ENCODE results near the gene AP4B1.
A peak's percentile ranks its signal among the peaks of the same experiment; 100 is the strongest.

Gene AP4B1

GRCh38 chr1:113943028-113943811, 38.6 kb upstream of the AP4B1 start:
- Histone ChIP-seq H3K27me3 (no peaks in the 10 kb centered on the region), H3K4me1 (peaks cover 56% of the 10 kb centered on the region), H3K9ac (no peak overlapping the region), H3K27ac (no peak overlapping the region), H3K4me2 (no peak overlapping the region), H3K4me3 (no peak overlapping the region), H3K36me3 (peaks cover 52% of the 10 kb centered on the region), H4K20me1 (peaks cover 60% of the 10 kb centered on the region), H3K9me3 (peaks cover 28% of the 10 kb centered on the region)
- TF ChIP-seq Cebpa-rat (IDR thresholded peaks at IDR 0.05) = no peak

DNA sequence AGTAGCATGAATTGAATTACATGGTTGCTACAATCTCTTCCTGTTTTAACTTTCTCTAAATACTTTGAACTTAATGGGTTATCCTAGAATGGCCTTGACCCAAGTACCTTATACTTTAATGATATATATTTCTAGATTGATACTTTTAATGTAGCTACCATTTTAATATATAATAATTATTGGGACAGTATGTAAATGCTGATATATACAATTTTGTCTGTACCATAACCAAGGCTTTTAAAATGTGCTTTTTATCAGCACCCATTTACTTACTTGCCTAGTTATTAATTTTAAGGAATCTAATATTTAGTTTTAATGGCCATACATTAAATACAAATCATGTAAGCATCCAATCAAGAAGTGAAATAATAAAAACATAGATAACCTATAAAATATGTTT, 37.9 kb upstream of the AP4B1 start:
- TF ChIP-seq Cebpa-rat (IDR thresholded peaks at IDR 0.05) = no peak

DNA sequence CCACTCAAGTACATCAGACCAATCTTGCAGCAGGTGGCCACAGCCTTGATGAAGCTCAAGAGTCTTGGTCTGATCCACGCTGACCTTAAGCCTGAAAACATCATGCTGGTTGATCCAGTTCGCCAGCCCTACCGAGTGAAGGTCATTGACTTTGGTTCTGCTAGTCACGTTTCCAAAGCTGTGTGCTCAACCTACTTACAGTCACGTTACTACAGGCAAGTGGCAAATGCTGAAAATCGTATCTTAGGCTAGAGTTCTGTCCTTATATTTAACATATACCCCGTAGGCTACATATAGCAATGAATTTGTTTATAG, 36.6 kb upstream of the AP4B1 start:
- H3K4me2 ChIP-seq = no peak overlapping the region
- no peak overlapping the region for H3K9ac ChIP-seq
- H3K36me3 ChIP-seq = peaks cover 50% of the 10 kb centered on the region
- H3K27me3 ChIP-seq = no peaks in the 10 kb centered on the region
- TF ChIP-seq Cebpa-rat (IDR thresholded peaks at IDR 0.05) = no peak
- H3K4me3 ChIP-seq = no peak overlapping the region
- H4K20me1 ChIP-seq = peaks cover 60% of the 10 kb centered on the region
- H3K4me1 ChIP-seq = peaks cover 60% of the 10 kb centered on the region
- no peak overlapping the region for H3K27ac ChIP-seq
- peaks cover 28% of the 10 kb centered on the region for H3K9me3 ChIP-seq

More for the DNA sequence above, 37.9 kb upstream of the AP4B1 start:
- Histone ChIP-seq H3K9me3 (peaks cover 28% of the 10 kb centered on the region), H3K4me3 (no peak overlapping the region), H3K9ac (no peak overlapping the region), H3K4me2 (no peak overlapping the region), H4K20me1 (peaks cover 60% of the 10 kb centered on the region), H3K4me1 (peaks cover 60% of the 10 kb centered on the region), H3K36me3 (peaks cover 50% of the 10 kb centered on the region), H3K27ac (no peak overlapping the region), H3K27me3 (no peaks in the 10 kb centered on the region)

DNA sequence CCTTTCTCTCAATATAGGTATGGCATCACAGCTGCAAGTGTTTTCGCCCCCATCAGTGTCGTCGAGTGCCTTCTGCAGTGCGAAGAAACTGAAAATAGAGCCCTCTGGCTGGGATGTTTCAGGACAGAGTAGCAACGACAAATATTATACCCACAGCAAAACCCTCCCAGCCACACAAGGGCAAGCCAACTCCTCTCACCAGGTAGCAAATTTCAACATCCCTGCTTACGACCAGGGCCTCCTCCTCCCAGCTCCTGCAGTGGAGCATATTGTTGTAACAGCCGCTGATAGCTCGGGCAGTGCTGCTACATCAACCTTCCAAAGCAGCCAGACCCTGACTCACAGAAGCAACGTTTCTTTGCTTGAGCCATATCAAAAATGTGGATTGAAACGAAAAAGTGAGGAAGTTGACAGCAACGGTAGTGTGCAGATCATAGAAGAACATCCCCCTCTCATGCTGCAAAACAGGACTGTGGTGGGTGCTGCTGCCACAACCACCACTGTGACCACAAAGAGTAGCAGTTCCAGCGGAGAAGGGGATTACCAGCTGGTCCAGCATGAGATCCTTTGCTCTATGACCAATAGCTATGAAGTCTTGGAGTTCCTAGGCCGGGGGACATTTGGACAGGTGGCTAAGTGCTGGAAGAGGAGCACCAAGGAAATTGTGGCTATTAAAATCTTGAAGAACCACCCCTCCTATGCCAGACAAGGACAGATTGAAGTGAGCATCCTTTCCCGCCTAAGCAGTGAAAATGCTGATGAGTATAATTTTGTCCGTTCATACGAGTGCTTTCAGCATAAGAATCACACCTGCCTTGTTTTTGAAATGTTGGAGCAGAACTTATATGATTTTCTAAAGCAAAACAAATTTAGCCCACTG, 36.0 kb upstream of the AP4B1 start:
- Histone ChIP-seq H3K9me3 (peaks cover 27% of the 10 kb centered on the region), H3K4me3 (no peak overlapping the region), H3K4me1 (peaks cover 54% of the 10 kb centered on the region), H3K27me3 (no peaks in the 10 kb centered on the region), H3K27ac (peak overlapping the region; percentile 23; the same call in 1 of the 2 replicates), H3K36me3 (peaks cover 50% of the 10 kb centered on the region), H3K4me2 (peak overlapping the region; percentile 74), H3K9ac (peak overlapping the region; percentile 43; the same call in 1 of the 2 replicates), H4K20me1 (peaks cover 60% of the 10 kb centered on the region)
- TF ChIP-seq Cebpa-rat (IDR thresholded peaks at IDR 0.05) = no peak

GRCh38 chr1:113938192-113938591, 33.6 kb upstream of the AP4B1 start:
- Histone ChIP-seq H3K4me1 (peaks cover 60% of the 10 kb centered on the region), H3K36me3 (peaks cover 31% of the 10 kb centered on the region), H3K9ac (no peak overlapping the region), H3K27me3 (no peaks in the 10 kb centered on the region), H3K27ac (no peak overlapping the region), H3K4me2 (0 out of 2 replicates have a peak overlapping the region, but pooled peaks have one; percentile 47), H4K20me1 (peaks cover 82% of the 10 kb centered on the region), H3K4me3 (no peak overlapping the region), H3K9me3 (peaks cover 6% of the 10 kb centered on the region)
- no peak for TF ChIP-seq Cebpa-rat (IDR thresholded peaks at IDR 0.05)

- Histone ChIP-seq H3K27me3 (no peaks in the 10 kb centered on the region), H4K20me1 (peaks cover 93% of the 10 kb centered on the region), H3K4me2 (peak overlapping the region; percentile 47), H3K9me3 (0 out of 2 replicates have a peak, but pooled peaks cover 3% of the 10 kb centered on the region), H3K27ac (no peak overlapping the region), H3K9ac (no peak overlapping the region), H3K4me1 (peaks cover 71% of the 10 kb centered on the region), H3K36me3 (peaks cover 25% of the 10 kb centered on the region), H3K4me3 (no peak overlapping the region)
- no peak for TF ChIP-seq Cebpa-rat (IDR thresholded peaks at IDR 0.05)
These were observed 32.5 kb upstream of the AP4B1 start for GRCh38 chr1:113937146-113937545.

GRCh38 chr1:113935970-113936369, 31.4 kb upstream of the AP4B1 start:
- H3K27me3 ChIP-seq = no peaks in the 10 kb centered on the region
- TF ChIP-seq Cebpa-rat (IDR thresholded peaks at IDR 0.05) = no peak
- H3K4me1 ChIP-seq = peaks cover 79% of the 10 kb centered on the region
- peaks cover 13% of the 10 kb centered on the region for H3K36me3 ChIP-seq
- 0 out of 2 replicates have a peak, but pooled peaks cover 3% of the 10 kb centered on the region for H3K9me3 ChIP-seq
- H4K20me1 ChIP-seq = peaks cover 100% of the 10 kb centered on the region
- H3K4me3 ChIP-seq = no peak overlapping the region
- no peak overlapping the region for H3K4me2 ChIP-seq
- no peak overlapping the region for H3K9ac ChIP-seq
- no peak overlapping the region for H3K27ac ChIP-seq

DNA sequence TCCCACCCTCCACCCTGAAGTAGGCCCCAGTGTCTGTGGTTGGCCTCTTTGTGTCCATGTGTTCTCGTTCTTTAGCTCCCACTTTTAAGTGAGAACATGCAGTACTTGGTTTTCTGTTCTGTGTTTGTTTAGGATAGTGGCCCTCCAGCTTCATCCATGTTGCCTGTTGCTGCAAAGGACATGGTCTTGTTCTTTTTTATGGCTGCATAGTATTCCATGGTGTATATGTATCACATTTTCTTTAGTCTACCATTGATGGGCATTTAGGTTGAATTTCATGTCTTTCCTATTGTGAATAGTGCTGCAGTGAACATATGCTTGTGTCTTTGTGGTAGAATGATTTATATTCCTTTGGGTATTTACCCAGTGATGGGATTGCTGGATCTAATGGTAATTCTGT, 30.6 kb upstream of the AP4B1 start:
- Histone ChIP-seq H3K4me3 (no peak overlapping the region), H3K36me3 (peaks cover 5% of the 10 kb centered on the region), H3K9me3 (0 out of 2 replicates have a peak, but pooled peaks cover 3% of the 10 kb centered on the region), H3K27me3 (no peaks in the 10 kb centered on the region), H3K4me2 (no peak overlapping the region), H3K27ac (no peak overlapping the region), H4K20me1 (peaks cover 100% of the 10 kb centered on the region), H3K4me1 (peaks cover 75% of the 10 kb centered on the region), H3K9ac (no peak overlapping the region)
- no peak for TF ChIP-seq Cebpa-rat (IDR thresholded peaks at IDR 0.05)

DNA sequence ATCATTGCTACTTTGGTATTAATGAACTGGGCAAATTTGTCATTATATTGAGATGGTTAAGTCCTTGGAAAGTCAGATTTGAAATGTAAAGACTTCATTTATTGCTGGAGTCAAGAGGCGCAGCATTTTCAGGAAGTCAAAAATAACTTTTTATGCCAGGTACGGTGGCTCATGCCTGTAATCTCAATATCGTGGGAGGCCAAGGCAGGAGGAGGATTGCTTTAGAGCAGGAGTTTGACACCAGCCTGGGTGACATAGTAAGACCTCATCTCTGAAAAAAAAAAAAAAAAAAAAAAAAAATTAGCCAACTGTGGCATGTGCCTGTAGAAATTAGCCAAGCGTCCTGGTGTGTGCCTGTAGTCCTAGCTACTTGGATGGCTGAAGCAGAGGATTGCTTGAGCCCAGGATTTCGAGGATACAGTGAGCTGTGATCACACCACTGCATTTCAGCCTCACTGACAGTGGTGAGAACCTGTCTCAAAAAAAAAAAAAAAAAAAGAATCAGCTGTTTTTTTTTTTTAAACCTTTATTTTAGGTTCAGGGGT, 30.0 kb upstream of the AP4B1 start:
- TF ChIP-seq Cebpa-rat (IDR thresholded peaks at IDR 0.05) = no peak
- no peak overlapping the region for H3K9ac ChIP-seq
- peaks cover 5% of the 10 kb centered on the region; the same call in 1 of the 2 replicates for H3K36me3 ChIP-seq
- H3K27me3 ChIP-seq = no peaks in the 10 kb centered on the region
- H3K4me3 ChIP-seq = no peak overlapping the region
- H4K20me1 ChIP-seq = peaks cover 98% of the 10 kb centered on the region
- peaks cover 70% of the 10 kb centered on the region for H3K4me1 ChIP-seq
- H3K27ac ChIP-seq = no peak overlapping the region
- no peak overlapping the region for H3K4me2 ChIP-seq
- 0 out of 2 replicates have a peak, but pooled peaks cover 3% of the 10 kb centered on the region for H3K9me3 ChIP-seq

All from BLaER1 (cell line).